H9 (cell line): Measurements from ENCODE around the gene C19orf47. TPM values are rescaled to one million over a fixed set of nuclear protein-coding genes. Genes with fewer than 3 reads are reported as not detected.

Experiments
- DNase-seq: peaks from one replicate; pipeline ENCODE4 v3.0.0-alpha.2; 2017
- H2AFZ ChIP-seq: one replicate; pipeline ENCODE4 v1.6.1; 2013; ENCODE audit warnings: mild to moderate bottlenecking, low read length, control low read depth, moderate library complexity
- H2AK5ac ChIP-seq: 2 replicates; pipeline ENCODE4 v1.6.1; 2013; ENCODE audit warnings: low read length, control low read depth, mixed read lengths; ENCODE audit not compliant: insufficient read length
- H2BK120ac ChIP-seq: one replicate; pipeline ENCODE4 v1.6.1; 2013; ENCODE audit warnings: low read depth, mild to moderate bottlenecking, low read length, control low read depth, inconsistent platforms; ENCODE audit not compliant: poor library complexity, severe bottlenecking
- H2BK12ac ChIP-seq: 2 replicates; pipeline ENCODE4 v1.6.1; 2013; ENCODE audit warnings: low read length, control low read depth, mixed read lengths, low read depth; ENCODE audit not compliant: insufficient read length
- H2BK15ac ChIP-seq: 2 replicates; pipeline ENCODE4 v1.6.1; 2013; ENCODE audit warnings: low read depth, low read length, control low read depth
- H2BK20ac ChIP-seq: one replicate; pipeline ENCODE4 v1.6.1; 2013; ENCODE audit warnings: low read depth, mild to moderate bottlenecking, low read length, control low read depth, inconsistent platforms; ENCODE audit not compliant: poor library complexity, severe bottlenecking
- H2BK5ac ChIP-seq: 2 replicates; pipeline ENCODE4 v1.6.1; 2013; ENCODE audit warnings: low read length, control low read depth, mixed read lengths; ENCODE audit not compliant: insufficient read length
- H3K14ac ChIP-seq: 2 replicates; pipeline ENCODE4 v1.6.1; 2013; ENCODE audit warnings: low read length, control low read depth; ENCODE audit not compliant: insufficient read depth
- H3K18ac ChIP-seq: 2 replicates; pipeline ENCODE4 v1.6.1; 2013; ENCODE audit warnings: low read depth, mild to moderate bottlenecking, mixed read lengths, low read length, control low read depth; ENCODE audit not compliant: insufficient read length
- H3K23ac ChIP-seq: 2 replicates; pipeline ENCODE4 v1.6.1; 2013; ENCODE audit warnings: low read length, control low read depth, mixed read lengths, low read depth; ENCODE audit not compliant: insufficient read length
- H3K23me2 ChIP-seq: 2 replicates; pipeline ENCODE4 v1.6.1; 2013; ENCODE audit warnings: low read depth, mild to moderate bottlenecking, mixed read lengths, low read length, control low read depth; ENCODE audit not compliant: insufficient read length, poor library complexity, severe bottlenecking
- H3K27ac ChIP-seq: 2 replicates; pipeline ENCODE4 v1.5.1; 2013; ENCODE audit warnings: low read length, control low read depth, mixed read lengths, low read depth; ENCODE audit not compliant: insufficient read length
- H3K27me3 ChIP-seq: 2 replicates; pipeline ENCODE4 v1.6.1; 2013; ENCODE audit warnings: low read length, control low read depth, inconsistent platforms; ENCODE audit not compliant: insufficient read depth
- H3K4ac ChIP-seq: 2 replicates; pipeline ENCODE4 v1.6.1; 2013; ENCODE audit warnings: low read depth, mild to moderate bottlenecking, control low read depth, inconsistent platforms, low read length, moderate library complexity
- H3K4me1 ChIP-seq: 2 replicates; pipeline ENCODE4 v1.6.1; 2013; ENCODE audit warnings: low read length, control low read depth, inconsistent platforms; ENCODE audit not compliant: insufficient read depth
- H3K4me2 ChIP-seq: 2 replicates; pipeline ENCODE4 v1.6.1; 2013; ENCODE audit warnings: low read length, control low read depth, mixed read lengths; ENCODE audit not compliant: insufficient read length, insufficient read depth
- H3K56ac ChIP-seq: 2 replicates; pipeline ENCODE4 v1.6.1; 2013; ENCODE audit warnings: low read depth, mild to moderate bottlenecking, mixed read lengths, low read length, control low read depth; ENCODE audit not compliant: insufficient read length
- H3K79me1 ChIP-seq: 2 replicates; pipeline ENCODE4 v1.6.1; 2013; ENCODE audit warnings: low read depth, mild to moderate bottlenecking, moderate library complexity, low read length, control low read depth, inconsistent platforms; ENCODE audit not compliant: insufficient read depth, poor library complexity, severe bottlenecking
- H3K79me2 ChIP-seq: 2 replicates; pipeline ENCODE4 v1.6.1; 2013; ENCODE audit warnings: low read length, control low read depth, inconsistent platforms; ENCODE audit not compliant: insufficient read depth
- H3K9ac ChIP-seq: 2 replicates; pipeline ENCODE4 v1.6.1; 2013; ENCODE audit warnings: low read length, control low read depth, mixed read lengths; ENCODE audit not compliant: insufficient read length; ENCODE audit errors: extremely low read depth
- H3K9me3 ChIP-seq: one replicate; pipeline ENCODE4 v1.6.1; 2013; ENCODE audit warnings: low read depth, low read length, inconsistent platforms; ENCODE audit not compliant: control insufficient read depth
- H3T11ph ChIP-seq: one replicate; pipeline ENCODE4 v1.6.1; 2013; ENCODE audit warnings: mild to moderate bottlenecking, low read length, control low read depth, inconsistent platforms
- H4K20me1 ChIP-seq: one replicate; pipeline ENCODE4 v1.6.1; 2013; ENCODE audit not compliant: control insufficient read depth, insufficient read length, insufficient read depth
- H4K5ac ChIP-seq: 2 replicates; pipeline ENCODE4 v1.6.1; 2013; ENCODE audit warnings: low read depth, mild to moderate bottlenecking, mixed read lengths, low read length, control low read depth; ENCODE audit not compliant: insufficient read length
- H4K8ac ChIP-seq: replicated peaks from 2 replicates; pipeline ENCODE4 v1.6.1; 2013; ENCODE audit warnings: low read length, control low read depth, mixed read lengths, low read depth; ENCODE audit not compliant: insufficient read length
- H4K91ac ChIP-seq: 2 replicates; pipeline ENCODE4 v1.6.1; 2013; ENCODE audit warnings: low read depth, mild to moderate bottlenecking, moderate library complexity, mixed read lengths, low read length, control low read depth; ENCODE audit not compliant: insufficient read length
- H3K27ac Mint-ChIP-seq, 3 experiments: 2 replicates in 2 of 3; 3 replicates in 1 of 3; pipeline ENCODE4 v1.8.0; 2020 to 2021; ENCODE audit warnings: mixed read lengths in 3 of 3, mild to moderate bottlenecking in 1 of 3, moderate library complexity in 1 of 3
- H3K27me3 Mint-ChIP-seq: 2 replicates; pipeline ENCODE4 v1.8.0; 2021; ENCODE audit warnings: low read depth, mild to moderate bottlenecking, moderate library complexity, mixed read lengths
- H3K36me3 Mint-ChIP-seq, 3 experiments: 2 replicates in 2 of 3; 3 replicates in 1 of 3; pipeline ENCODE4 v1.8.0; 2020 to 2021; ENCODE audit warnings: low read depth in 3 of 3, mixed read lengths in 3 of 3; ENCODE audit not compliant: insufficient read depth in 1 of 3
- H3K4me1 Mint-ChIP-seq, 2 experiments: 2 replicates each; pipeline ENCODE4 v1.8.0; 2020; ENCODE audit warnings: mixed read lengths in 2 of 2
- H3K4me3 Mint-ChIP-seq, 2 experiments: 2 replicates in 1 of 2; 3 replicates in 1 of 2; pipeline ENCODE4 v1.8.0; 2020 to 2021; ENCODE audit warnings: mild to moderate bottlenecking in 2 of 2, mixed read lengths in 2 of 2, moderate library complexity in 1 of 2
- H3K9me3 Mint-ChIP-seq, 2 experiments: 2 replicates in 1 of 2; 3 replicates in 1 of 2; pipeline ENCODE4 v1.8.0; 2020; ENCODE audit warnings: mild to moderate bottlenecking in 2 of 2, mixed read lengths in 2 of 2, moderate library complexity in 1 of 2
- CTCF ChIP-seq: fragments of 200-600 bp; sonication (generic); conservative IDR thresholded peaks from 3 replicates; pipeline ENCODE4 v1.8.0; 2021; ENCODE audit warnings: antibody characterized with exemption, mild to moderate bottlenecking
- WGBS: extraction: QIAGEN DNeasy Blood & Tissue Kit; methylation state at CpG from one replicate; pipeline ENCODE4 v1.1.7; 2013; ENCODE audit warnings: missing lambda C conversion rate, low lambda C conversion rate, mixed read lengths; ENCODE audit not compliant: insufficient read length; ENCODE audit errors: extremely low coverage; 5-methylcytosine and 5-hydroxymethylcytosine counted together
- total RNA-seq: library from RNA; stranded (reverse); gene quantifications from 2 replicates; pipeline ENCODE4 v1.2.1, GENCODE V29; 2021

Gene C19orf47
- total RNA-seq, 1 experiment from 2014 or later, result 19.4 TPM

GRCh38 chr19:40271706-40272105, 76.5 kb downstream of the C19orf47 start:
- H3K27me3 ChIP-seq, result no peaks in the 10 kb centered on the region
- no peak overlapping the region for H4K8ac ChIP-seq
- no peak overlapping the region for H2AFZ ChIP-seq
- no peak overlapping the region for H2BK12ac ChIP-seq
- no peak overlapping the region for H2BK20ac ChIP-seq
- no peak overlapping the region for H3K23ac ChIP-seq
- H4K91ac ChIP-seq, result no peak overlapping the region
- H3K79me1 ChIP-seq, result peaks cover 3% of the 10 kb centered on the region
- H2BK5ac ChIP-seq, result no peak overlapping the region
- no peak overlapping the region for H3K14ac ChIP-seq
- peaks cover 40 to 49% of the 10 kb centered on the region in 2 experiments for H3K4me1 Mint-ChIP-seq
- WGBS, result no CpG with 5 or more reads among the region's 4 CpGs
- H3K27ac ChIP-seq, result no peak overlapping the region
- H3K56ac ChIP-seq, result no peak overlapping the region
- H3K9me3 Mint-ChIP-seq, result no peaks in the 10 kb centered on the region
- peak overlapping the region in 2 of 3 experiments; percentile 37 to 40; a peak in 2 of 7 replicates for H3K27ac Mint-ChIP-seq
- H4K5ac ChIP-seq, result no peak overlapping the region
- no peak overlapping the region for H3T11ph ChIP-seq
- no peak overlapping the region for H3K4me2 ChIP-seq
- no peak overlapping the region for H2BK120ac ChIP-seq
- H3K4me3 Mint-ChIP-seq, result no peak overlapping the region
- H3K9ac ChIP-seq, result no peak overlapping the region
- no peak overlapping the region for H2AK5ac ChIP-seq
- peaks cover 3 to 10% (median 5%) of the 10 kb centered on the region in 3 experiments; a peak in 5 of 7 replicates for H3K36me3 Mint-ChIP-seq
- no peak overlapping the region for H3K18ac ChIP-seq
- no peaks in the 10 kb centered on the region for H3K23me2 ChIP-seq
- no peak for TF ChIP-seq CTCF
- no peaks in the 10 kb centered on the region for H3K4me1 ChIP-seq
- H3K4ac ChIP-seq, result no peak overlapping the region
- H4K20me1 ChIP-seq, result no peaks in the 10 kb centered on the region
- H3K27me3 Mint-ChIP-seq, result peaks cover 1% of the 10 kb centered on the region; the same call in 1 of the 2 replicates
- H2BK15ac ChIP-seq, result no peak overlapping the region
- no peaks in the 10 kb centered on the region; the same call in 1 of the 2 replicates for H3K79me2 ChIP-seq
- DNase-seq, result no peak
- H3K9me3 ChIP-seq, result no peaks in the 10 kb centered on the region
